ENCODE results near the gene ELFN1.

Gene ELFN1

DNA sequence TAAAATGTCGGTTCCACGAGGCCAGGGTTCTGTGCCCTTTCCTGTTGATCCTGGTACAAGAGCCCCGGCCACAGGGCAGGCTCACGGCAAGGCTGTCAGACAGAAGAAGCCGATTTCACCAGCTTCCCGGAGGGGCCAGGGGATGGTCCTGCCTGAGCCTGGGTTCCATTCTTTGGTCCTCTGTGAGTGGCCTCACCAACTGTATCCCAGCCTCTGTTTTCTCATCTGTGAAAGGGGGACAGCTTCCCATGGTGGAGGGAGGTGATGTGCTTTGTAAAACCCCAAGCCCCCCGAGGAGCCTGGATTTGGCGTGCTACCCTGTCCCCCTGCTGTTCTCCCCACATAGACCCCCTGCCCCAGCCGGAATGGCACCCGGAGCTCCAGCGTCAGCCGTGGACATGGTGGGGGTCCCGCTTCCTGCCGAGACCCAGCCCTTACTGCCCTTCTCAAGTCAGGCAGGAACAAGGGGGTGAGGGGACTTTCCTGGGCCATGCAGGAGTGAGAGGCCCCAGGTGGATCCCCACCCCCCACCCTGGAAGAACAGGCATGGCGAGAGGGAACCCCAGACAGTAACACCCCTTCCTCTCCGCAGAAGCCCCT lies 28.3 kb upstream of the ELFN1 start:
- H3K27me3 ChIP-seq (ENCODE audit: control insufficient read depth in 2 of 2, insufficient read depth in 2 of 2, low read length in 2 of 2) = no peaks in the 10 kb centered on the region
- peaks cover 0 to 3% of the 10 kb centered on the region in 2 donors for H3K9me3 ChIP-seq (ENCODE audit: control insufficient read depth in 2 of 2, low read length in 2 of 2)

DNA sequence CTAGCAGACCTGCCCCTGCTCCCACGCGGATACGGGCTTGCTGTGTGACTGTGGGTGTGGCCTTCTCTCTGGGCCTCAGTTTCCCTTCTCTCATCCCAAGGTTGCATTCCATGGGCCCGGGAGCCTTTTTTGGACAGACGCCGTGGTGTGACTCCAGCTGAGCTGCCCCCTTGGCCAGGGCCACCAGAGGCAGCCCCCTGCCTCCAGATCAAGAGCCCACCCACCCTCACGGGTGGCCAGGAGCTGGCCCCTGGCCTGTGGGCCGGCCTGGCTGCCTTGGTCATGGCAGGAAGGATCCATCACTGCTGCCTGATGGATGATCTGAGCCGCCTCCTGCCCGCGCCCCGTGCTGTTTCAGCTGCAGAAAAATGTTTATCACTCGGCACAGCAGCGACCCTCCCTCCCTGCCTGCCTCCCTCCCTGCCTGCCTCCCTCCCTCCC lies 27.8 kb upstream of the ELFN1 start:
- no peaks in the 10 kb centered on the region for H3K27me3 ChIP-seq (ENCODE audit: control insufficient read depth in 2 of 2, insufficient read depth in 2 of 2, low read length in 2 of 2)
- H3K9me3 ChIP-seq (ENCODE audit: control insufficient read depth in 2 of 2, low read length in 2 of 2) = peaks cover 0 to under 1% of the 10 kb centered on the region in 2 donors
- H3K4me1 ChIP-seq (ENCODE audit: control insufficient read depth in 2 of 2, insufficient read depth in 2 of 2, low read length in 2 of 2) = no peaks in the 10 kb centered on the region
- no peak overlapping the region for H3K27ac ChIP-seq (ENCODE audit: low read depth in 2 of 2, low read length in 2 of 2)
- H3K4me3 ChIP-seq (ENCODE audit: low read length in 2 of 2) = no peak overlapping the region
- H3K36me3 ChIP-seq (ENCODE audit: control insufficient read depth in 2 of 2, insufficient read depth in 2 of 2, low read length in 2 of 2) = no peaks in the 10 kb centered on the region
- H3K9ac ChIP-seq (ENCODE audit: low read depth in 1 of 2, low read length in 2 of 2) = no peak overlapping the region

More for the DNA sequence above, 28.3 kb upstream of the ELFN1 start:
- no peaks in the 10 kb centered on the region for H3K36me3 ChIP-seq (ENCODE audit: control insufficient read depth in 2 of 2, insufficient read depth in 2 of 2, low read length in 2 of 2)
- H3K4me3 ChIP-seq (ENCODE audit: low read length in 2 of 2) = no peak overlapping the region
- no peaks in the 10 kb centered on the region for H3K4me1 ChIP-seq (ENCODE audit: control insufficient read depth in 2 of 2, insufficient read depth in 2 of 2, low read length in 2 of 2)
- no peak overlapping the region for H3K9ac ChIP-seq (ENCODE audit: low read depth in 1 of 2, low read length in 2 of 2)
- no peak overlapping the region for H3K27ac ChIP-seq (ENCODE audit: low read depth in 2 of 2, low read length in 2 of 2)

DNA sequence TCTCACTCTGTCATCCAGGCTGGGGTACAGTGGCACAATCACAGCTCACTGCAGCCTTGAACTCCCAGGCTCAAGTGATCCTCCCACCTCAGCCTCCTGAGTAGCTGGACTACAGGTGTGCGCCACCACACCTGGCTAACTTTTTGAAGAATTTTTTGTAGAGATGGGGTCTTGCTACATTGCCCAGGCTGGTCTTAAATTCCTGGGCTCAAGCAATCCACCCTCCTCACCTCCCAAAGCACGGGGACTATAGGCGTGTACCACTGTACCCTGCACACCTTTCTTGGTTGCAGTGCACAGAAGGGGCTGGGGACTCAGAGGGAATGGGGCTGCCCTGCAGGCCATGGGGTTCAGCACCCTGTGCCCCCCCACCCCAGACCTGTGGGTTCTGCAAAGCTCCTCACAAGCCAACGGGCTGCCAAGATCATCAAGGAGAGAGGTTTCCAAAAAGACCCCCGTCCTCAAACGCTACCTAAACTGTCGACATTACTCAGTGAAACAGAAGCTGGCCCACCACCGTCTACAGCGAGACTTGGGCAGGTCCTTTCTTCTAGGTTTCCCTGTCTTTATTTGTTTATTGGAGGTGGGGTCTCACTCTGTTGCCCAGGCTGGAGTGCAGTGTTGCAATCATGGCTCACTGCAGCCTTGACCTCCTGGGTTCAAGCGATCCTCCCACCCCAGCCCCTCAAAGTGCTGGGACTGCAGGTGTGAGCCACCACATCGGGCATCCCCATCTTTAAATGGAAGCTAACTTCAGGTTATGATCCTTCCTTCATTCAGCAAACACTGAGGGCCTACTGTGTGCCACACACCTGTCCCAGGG lies 26.6 kb upstream of the ELFN1 start:
- Histone ChIP-seq H3K4me1 (ENCODE audit: control insufficient read depth in 2 of 2, insufficient read depth in 2 of 2, low read length in 2 of 2) (no peaks in the 10 kb centered on the region), H3K9me3 (ENCODE audit: control insufficient read depth in 2 of 2, low read length in 2 of 2) (no peaks in the 10 kb centered on the region), H3K27me3 (ENCODE audit: control insufficient read depth in 2 of 2, insufficient read depth in 2 of 2, low read length in 2 of 2) (no peaks in the 10 kb centered on the region), H3K27ac (ENCODE audit: low read depth in 2 of 2, low read length in 2 of 2) (no peak overlapping the region), H3K4me3 (ENCODE audit: low read length in 2 of 2) (no peak overlapping the region), H3K36me3 (ENCODE audit: control insufficient read depth in 2 of 2, insufficient read depth in 2 of 2, low read length in 2 of 2) (no peaks in the 10 kb centered on the region), H3K9ac (ENCODE audit: low read depth in 1 of 2, low read length in 2 of 2) (no peak overlapping the region)

DNA sequence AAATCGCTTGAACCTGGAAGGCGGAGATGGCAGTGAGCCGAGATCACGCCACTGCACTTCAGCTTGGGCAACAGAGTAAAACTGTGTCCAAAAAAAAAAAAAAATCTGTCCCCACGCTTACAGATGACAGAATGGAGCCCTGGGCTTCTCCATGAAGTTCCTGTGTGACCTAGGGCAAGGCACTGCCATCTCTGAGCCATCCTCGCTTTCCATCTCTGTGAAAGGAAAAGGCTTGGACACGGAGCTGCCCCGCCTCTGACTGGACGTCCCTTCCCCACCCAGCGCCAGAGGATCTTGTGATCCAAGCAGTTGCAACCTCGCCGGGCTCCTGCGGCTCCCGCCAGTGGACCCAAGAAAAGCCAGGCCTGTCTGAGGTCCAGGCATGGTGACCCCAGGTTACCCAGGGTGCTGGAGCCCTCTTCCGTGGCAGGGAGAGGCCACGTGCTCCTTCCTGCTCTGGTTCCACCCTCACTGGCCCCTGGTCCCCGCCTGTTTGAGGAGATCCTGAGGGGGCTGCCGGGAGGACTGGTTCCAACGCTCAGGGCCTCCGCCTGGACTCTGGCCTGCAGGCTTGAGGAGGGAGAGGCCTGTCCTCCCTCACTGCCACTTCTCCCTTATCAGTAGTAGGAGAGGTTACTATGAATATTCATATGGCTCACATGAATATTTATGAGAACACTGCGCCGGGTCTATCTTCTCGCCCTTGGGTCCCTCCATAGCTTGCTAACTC lies 25.6 kb upstream of the ELFN1 start:
- no peaks in the 10 kb centered on the region for H3K4me1 ChIP-seq (ENCODE audit: control insufficient read depth in 2 of 2, insufficient read depth in 2 of 2, low read length in 2 of 2)
- H3K9ac ChIP-seq (ENCODE audit: low read depth in 1 of 2, low read length in 2 of 2) = no peak overlapping the region
- H3K9me3 ChIP-seq (ENCODE audit: control insufficient read depth in 2 of 2, low read length in 2 of 2) = no peaks in the 10 kb centered on the region
- H3K36me3 ChIP-seq (ENCODE audit: control insufficient read depth in 2 of 2, insufficient read depth in 2 of 2, low read length in 2 of 2) = no peaks in the 10 kb centered on the region
- no peak overlapping the region for H3K27ac ChIP-seq (ENCODE audit: low read depth in 2 of 2, low read length in 2 of 2)
- peaks cover 0 to 6% of the 10 kb centered on the region in 2 donors for H3K27me3 ChIP-seq (ENCODE audit: control insufficient read depth in 2 of 2, insufficient read depth in 2 of 2, low read length in 2 of 2)
- H3K4me3 ChIP-seq (ENCODE audit: low read length in 2 of 2) = no peak overlapping the region

DNA sequence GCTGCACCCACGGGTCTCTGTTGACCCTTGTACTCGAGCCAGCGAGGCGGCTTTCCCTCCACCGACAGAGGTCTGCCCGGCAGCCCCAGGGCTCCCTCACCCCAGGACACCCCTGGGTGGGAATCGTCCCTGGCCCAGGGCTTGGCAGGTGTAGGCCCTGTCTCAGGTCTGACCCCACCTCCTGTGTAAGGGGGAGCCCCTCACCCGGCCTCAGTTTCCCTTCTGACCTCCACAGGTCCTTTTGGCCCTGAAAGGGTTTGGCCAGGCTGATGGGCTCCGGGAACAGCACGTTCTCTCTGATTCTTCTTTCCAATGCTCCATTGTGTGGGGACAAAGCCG lies 25.0 kb upstream of the ELFN1 start:
- H3K9ac ChIP-seq (ENCODE audit: low read depth in 1 of 2, low read length in 2 of 2) = no peak overlapping the region
- no peaks in the 10 kb centered on the region for H3K36me3 ChIP-seq (ENCODE audit: control insufficient read depth in 2 of 2, insufficient read depth in 2 of 2, low read length in 2 of 2)
- H3K4me1 ChIP-seq (ENCODE audit: control insufficient read depth in 2 of 2, insufficient read depth in 2 of 2, low read length in 2 of 2) = no peaks in the 10 kb centered on the region
- H3K9me3 ChIP-seq (ENCODE audit: control insufficient read depth in 2 of 2, low read length in 2 of 2) = no peaks in the 10 kb centered on the region
- H3K4me3 ChIP-seq (ENCODE audit: low read length in 2 of 2) = no peak overlapping the region
- H3K27ac ChIP-seq (ENCODE audit: low read depth in 2 of 2, low read length in 2 of 2) = no peak overlapping the region
- H3K27me3 ChIP-seq (ENCODE audit: control insufficient read depth in 2 of 2, insufficient read depth in 2 of 2, low read length in 2 of 2) = peaks cover 3 to 6% of the 10 kb centered on the region in 2 donors

DNA sequence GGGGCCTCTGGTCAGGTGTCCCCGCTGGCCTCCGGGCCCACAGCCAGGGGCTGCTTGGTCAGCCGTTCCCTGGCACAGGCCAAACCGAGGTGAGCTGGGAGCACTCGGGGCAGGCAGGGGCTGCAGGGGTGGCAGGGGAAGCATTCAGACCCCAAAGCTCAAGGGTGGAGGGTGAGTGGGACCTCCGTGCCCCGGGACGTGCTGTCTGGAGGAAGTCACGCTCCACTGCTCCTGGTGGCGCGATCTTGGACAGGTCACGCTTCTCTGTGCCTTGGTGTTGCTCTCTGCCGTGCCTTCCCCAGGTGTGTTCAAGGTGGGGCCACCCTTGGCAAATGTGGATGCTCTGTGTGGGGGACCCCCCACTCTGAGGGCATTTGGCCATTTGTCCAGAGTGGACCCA lies 24.6 kb upstream of the ELFN1 start:
- Histone ChIP-seq H3K9me3 (ENCODE audit: control insufficient read depth in 2 of 2, low read length in 2 of 2) (no peaks in the 10 kb centered on the region), H3K36me3 (ENCODE audit: control insufficient read depth in 2 of 2, insufficient read depth in 2 of 2, low read length in 2 of 2) (no peaks in the 10 kb centered on the region), H3K4me1 (ENCODE audit: control insufficient read depth in 2 of 2, insufficient read depth in 2 of 2, low read length in 2 of 2) (no peaks in the 10 kb centered on the region), H3K27ac (ENCODE audit: low read depth in 2 of 2, low read length in 2 of 2) (no peak overlapping the region), H3K4me3 (ENCODE audit: low read length in 2 of 2) (no peak overlapping the region), H3K9ac (ENCODE audit: low read depth in 1 of 2, low read length in 2 of 2) (no peak overlapping the region), H3K27me3 (ENCODE audit: control insufficient read depth in 2 of 2, insufficient read depth in 2 of 2, low read length in 2 of 2) (peaks cover 3 to 6% of the 10 kb centered on the region in 2 donors)

DNA sequence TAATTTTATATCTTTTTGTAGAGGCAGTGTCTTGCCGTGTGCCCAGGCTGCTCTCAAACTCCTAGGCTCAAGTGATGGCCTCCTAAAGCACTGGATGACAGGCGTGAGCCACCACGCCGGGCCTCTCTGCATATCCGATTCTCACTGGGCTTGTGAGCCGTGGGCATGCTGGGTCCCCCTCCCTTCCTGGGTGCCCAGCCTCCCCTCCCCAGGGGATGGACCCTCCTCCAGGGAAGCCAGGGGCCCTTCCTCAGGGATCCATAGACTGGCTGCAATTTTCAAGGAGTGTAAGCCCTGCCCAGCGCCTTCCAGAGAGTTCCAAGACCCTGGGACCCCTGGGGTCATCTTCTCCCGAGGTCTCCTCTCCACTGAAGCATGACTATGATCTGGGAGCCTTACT lies 23.7 kb upstream of the ELFN1 start:
- Histone ChIP-seq H3K9me3 (ENCODE audit: control insufficient read depth in 2 of 2, low read length in 2 of 2) (no peaks in the 10 kb centered on the region), H3K4me1 (ENCODE audit: control insufficient read depth in 2 of 2, insufficient read depth in 2 of 2, low read length in 2 of 2) (no peaks in the 10 kb centered on the region), H3K36me3 (ENCODE audit: control insufficient read depth in 2 of 2, insufficient read depth in 2 of 2, low read length in 2 of 2) (no peaks in the 10 kb centered on the region), H3K27ac (ENCODE audit: low read depth in 2 of 2, low read length in 2 of 2) (no peak overlapping the region), H3K9ac (ENCODE audit: low read depth in 1 of 2, low read length in 2 of 2) (no peak overlapping the region), H3K27me3 (ENCODE audit: control insufficient read depth in 2 of 2, insufficient read depth in 2 of 2, low read length in 2 of 2) (peaks cover 3 to 6% of the 10 kb centered on the region in 2 donors), H3K4me3 (ENCODE audit: low read length in 2 of 2) (no peak overlapping the region)

DNA sequence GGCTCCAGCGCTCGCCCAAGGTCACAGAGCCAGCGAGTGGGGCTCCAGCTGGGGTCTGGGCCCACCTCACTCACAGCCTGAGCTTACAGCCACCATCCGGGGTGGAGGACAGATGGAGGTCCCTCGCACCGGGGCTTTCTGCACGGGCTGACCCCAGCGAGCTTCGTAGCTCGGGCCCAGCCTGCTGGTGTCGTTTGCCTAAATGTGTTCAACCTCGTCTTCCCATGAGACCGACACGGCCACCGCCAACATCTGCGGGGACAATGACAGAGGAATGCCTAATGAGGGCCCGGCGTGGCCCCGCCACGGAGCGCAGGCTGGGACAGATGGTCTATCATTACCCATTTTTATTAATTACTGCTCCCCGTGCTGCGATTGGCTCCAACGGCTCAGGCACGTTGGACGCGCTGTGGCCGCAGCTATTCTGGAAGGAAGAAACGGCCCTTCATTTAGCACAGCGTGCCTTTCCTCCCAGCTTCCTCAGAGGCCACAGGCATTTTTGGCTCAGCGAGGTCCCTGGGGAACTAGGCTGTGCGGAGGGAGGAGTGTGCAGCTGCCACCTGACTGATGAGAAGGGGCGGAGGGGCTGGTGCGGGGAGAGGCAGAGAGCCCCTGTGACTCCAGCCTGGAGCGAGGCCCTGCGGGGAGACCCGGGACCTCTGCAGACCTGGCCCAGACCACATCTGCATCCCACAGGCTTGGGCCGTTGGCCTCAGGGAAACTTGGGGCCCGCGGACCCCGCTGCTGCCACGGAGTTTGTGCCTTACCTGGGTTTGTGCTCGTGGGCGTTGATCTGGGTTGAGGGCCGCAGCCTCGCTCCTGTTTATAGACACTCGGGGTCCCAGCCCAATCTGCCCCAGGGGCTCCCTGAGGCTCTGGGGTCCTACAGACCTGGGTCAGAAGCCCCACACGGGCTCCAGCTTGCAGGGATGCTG lies 22.9 kb upstream of the ELFN1 start:
- no peaks in the 10 kb centered on the region for H3K4me1 ChIP-seq (ENCODE audit: control insufficient read depth in 2 of 2, insufficient read depth in 2 of 2, low read length in 2 of 2)
- H3K9me3 ChIP-seq (ENCODE audit: control insufficient read depth in 2 of 2, low read length in 2 of 2) = no peaks in the 10 kb centered on the region
- H3K4me3 ChIP-seq (ENCODE audit: low read length in 2 of 2) = no peak overlapping the region
- peaks cover 3 to 6% of the 10 kb centered on the region in 2 donors for H3K27me3 ChIP-seq (ENCODE audit: control insufficient read depth in 2 of 2, insufficient read depth in 2 of 2, low read length in 2 of 2)
- no peak overlapping the region for H3K9ac ChIP-seq (ENCODE audit: low read depth in 1 of 2, low read length in 2 of 2)
- no peaks in the 10 kb centered on the region for H3K36me3 ChIP-seq (ENCODE audit: control insufficient read depth in 2 of 2, insufficient read depth in 2 of 2, low read length in 2 of 2)
- H3K27ac ChIP-seq (ENCODE audit: low read depth in 2 of 2, low read length in 2 of 2) = no peak overlapping the region

DNA sequence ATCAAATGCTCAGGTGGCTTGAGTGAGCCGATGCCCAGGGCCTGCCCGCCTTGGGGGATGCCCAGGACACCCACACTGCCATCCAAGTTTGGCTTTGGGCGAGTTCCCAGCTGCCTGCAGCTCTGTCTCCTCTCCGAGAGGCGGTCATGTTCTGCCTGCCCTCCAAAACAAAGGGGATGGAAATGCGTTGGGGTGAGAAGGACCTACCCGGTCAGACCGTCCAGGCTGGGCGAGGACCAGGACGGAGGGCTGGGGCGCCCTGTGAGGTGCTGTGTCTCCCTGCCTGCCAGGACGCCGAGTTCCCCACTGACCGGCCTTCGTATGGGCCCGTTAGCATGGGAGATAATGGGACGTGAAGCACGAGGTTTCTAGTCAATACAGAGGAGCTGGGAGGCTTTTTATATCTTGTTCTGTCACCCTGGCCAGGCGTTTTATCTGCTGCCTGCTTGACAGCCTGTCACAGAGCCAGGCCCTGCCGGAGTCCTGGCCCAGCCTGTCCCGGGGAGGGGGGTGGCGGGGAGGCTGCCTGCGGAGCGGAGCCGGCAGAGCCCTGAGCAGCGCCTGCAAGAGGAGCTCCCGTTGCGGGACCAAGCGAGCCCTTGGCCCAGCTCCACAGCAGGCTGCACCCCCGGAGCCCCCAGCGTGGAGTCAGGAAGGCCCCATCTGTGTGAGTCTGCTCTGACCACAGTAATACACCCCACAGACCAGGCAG lies 22.0 kb upstream of the ELFN1 start:
- H3K9ac ChIP-seq (ENCODE audit: low read depth in 1 of 2, low read length in 2 of 2) = no peak overlapping the region
- H3K9me3 ChIP-seq (ENCODE audit: control insufficient read depth in 2 of 2, low read length in 2 of 2) = no peaks in the 10 kb centered on the region
- H3K36me3 ChIP-seq (ENCODE audit: control insufficient read depth in 2 of 2, insufficient read depth in 2 of 2, low read length in 2 of 2) = no peaks in the 10 kb centered on the region
- H3K4me1 ChIP-seq (ENCODE audit: control insufficient read depth in 2 of 2, insufficient read depth in 2 of 2, low read length in 2 of 2) = no peaks in the 10 kb centered on the region
- H3K27me3 ChIP-seq (ENCODE audit: control insufficient read depth in 2 of 2, insufficient read depth in 2 of 2, low read length in 2 of 2) = peaks cover 3 to 6% of the 10 kb centered on the region in 2 donors
- no peak overlapping the region for H3K27ac ChIP-seq (ENCODE audit: low read depth in 2 of 2, low read length in 2 of 2)
- no peak overlapping the region for H3K4me3 ChIP-seq (ENCODE audit: low read length in 2 of 2)

Data from mucosa of rectum (tissue), 2 donors.